Endothelial cell of umbilical vein (primary cell): Measurements from ENCODE around the gene OTUB1. TPM values are rescaled to one million over a fixed set of nuclear protein-coding genes. Genes with fewer than 3 reads are reported as not detected.

Experiments
- BruUV-seq: library from RNA; stranded (reverse); fragments of 400-500 nt; replicated peaks from 2 replicates; lab custom pipeline; 2021; lab: Mats Ljungman, UMichigan
- CTCF ChIA-PET: fragments of 300-600, 350-600 bp; sonication (Branson Sonifier 250); formaldehyde crosslinking; loops from one replicate; lab custom pipeline; 2021; ENCODE audit warnings: antibody characterized with exemption, inconsistent platforms; lab: Charles Lee
- POLR2A ChIA-PET: fragments of 300-600, 350-600 bp; sonication (Branson Sonifier 250); formaldehyde crosslinking; loops from one replicate; lab custom pipeline; 2021; ENCODE audit warnings: antibody characterized with exemption, inconsistent platforms; lab: Charles Lee
- DNase-seq: peaks from one replicate; pipeline ENCODE4 v3.0.0-alpha.2; 2011; ENCODE audit warnings: low read depth, low spot score
- FAIRE-seq: peaks from 2 replicates; lab custom pipeline; 2011; peaks lifted over from hg19 to GRCh38; lab: Jason Lieb, UNC
- H2AFZ ChIP-seq: 2 replicates; pipeline ENCODE4 v1.6.0; 2012; ENCODE audit warnings: low read depth, low read length, control low read depth, inconsistent platforms
- H3K27ac ChIP-seq: 2 replicates; pipeline ENCODE4 v1.5.1; 2011; ENCODE audit warnings: low read depth, mild to moderate bottlenecking, control low read depth, low read length, moderate library complexity; ENCODE audit not compliant: insufficient read depth
- H3K27me3 ChIP-seq, 2 experiments: 2 replicates each; pipeline versions ENCODE4 v1.6.0 to v1.6.1; 2011; ENCODE audit warnings: low read length in 2 of 2, mixed read lengths in 1 of 2; ENCODE audit not compliant: control insufficient read depth in 2 of 2, insufficient read depth in 2 of 2
- H3K36me3 ChIP-seq, 2 experiments: 2 replicates in 1 of 2; 3 replicates in 1 of 2; pipeline ENCODE4 v1.5.1; 2011; ENCODE audit warnings: low read length in 2 of 2, mild to moderate bottlenecking in 1 of 2, moderate library complexity in 1 of 2; ENCODE audit not compliant: control insufficient read depth in 2 of 2, insufficient read depth in 2 of 2; ENCODE audit errors: extremely low read depth in 1 of 2
- H3K4me1 ChIP-seq: 3 replicates; pipeline ENCODE4 v1.5.1; 2011; ENCODE audit warnings: mild to moderate bottlenecking, low read length; ENCODE audit not compliant: control insufficient read depth, insufficient read depth; ENCODE audit errors: extremely low read depth
- H3K4me2 ChIP-seq: 2 replicates; pipeline ENCODE4 v1.6.1; 2011; ENCODE audit warnings: low read length, control low read depth, mixed read lengths; ENCODE audit not compliant: insufficient read depth
- H3K4me3 ChIP-seq, 3 experiments: fragments of 200-600 bp in 1 of 3; sonication (generic), shearing (Covaris generic) in 1 of 3; replicated peaks in 1 of 3; 2 replicates each; pipeline ENCODE4 v1.5.1; 2011 to 2016; ENCODE audit warnings: control low read depth in 3 of 3, low read length in 3 of 3, mild to moderate bottlenecking in 2 of 3, inconsistent platforms in 1 of 3, low read depth in 1 of 3, moderate library complexity in 1 of 3; ENCODE audit not compliant: insufficient read depth in 1 of 3
- H3K79me2 ChIP-seq: 2 replicates; pipeline ENCODE4 v1.6.0; 2012; ENCODE audit warnings: low read length, inconsistent platforms; ENCODE audit not compliant: control insufficient read depth, insufficient read depth
- H3K9ac ChIP-seq: replicated peaks from 2 replicates; pipeline ENCODE3; 2011; ENCODE audit warnings: low read length, control low read depth; ENCODE audit not compliant: insufficient read depth; ENCODE audit errors: extremely low read depth
- H3K9me1 ChIP-seq: replicated peaks from 3 replicates; pipeline ENCODE4 v1.6.0; 2011; ENCODE audit warnings: mild to moderate bottlenecking, low read length; ENCODE audit not compliant: control insufficient read depth, insufficient read depth; ENCODE audit errors: extremely low read depth
- H3K9me3 ChIP-seq: replicated peaks from 2 replicates; pipeline ENCODE4 v1.5.1; 2012; ENCODE audit warnings: low read length, inconsistent platforms; ENCODE audit not compliant: control insufficient read depth, insufficient read depth
- H4K20me1 ChIP-seq: replicated peaks from 2 replicates; pipeline ENCODE3; 2011; ENCODE audit warnings: mild to moderate bottlenecking, low read length; ENCODE audit not compliant: control insufficient read depth, insufficient read depth; ENCODE audit errors: extremely low read depth
- CTCF ChIP-seq, 2 donors: IDR thresholded peaks; 1 replicate in 1 of 2; 2 replicates in 1 of 2; pipeline ENCODE4 v1.5.1; 2011; ENCODE audit warnings: low read length in 2 of 2, mild to moderate bottlenecking in 2 of 2, moderate library complexity in 2 of 2, control low read depth in 1 of 2, inconsistent platforms in 1 of 2, low read depth in 1 of 2; ENCODE audit not compliant: insufficient read depth in 1 of 2; ENCODE audit errors: extremely low read depth in 1 of 2
- EZH2 ChIP-seq: IDR thresholded peaks from 2 replicates; pipeline ENCODE4 v1.6.1; 2012; ENCODE audit warnings: borderline replicate concordance, low read depth, mild to moderate bottlenecking, moderate library complexity, low read length, inconsistent platforms; ENCODE audit not compliant: severe bottlenecking
- FOS ChIP-seq: IDR thresholded peaks from 2 replicates; pipeline ENCODE4 v1.6.1; 2011; ENCODE audit warnings: mild to moderate bottlenecking, low read length, moderate library complexity, borderline replicate concordance; ENCODE audit not compliant: insufficient read depth
- GATA2 ChIP-seq: IDR thresholded peaks from 2 replicates; pipeline ENCODE4 v1.7.0; 2011; ENCODE audit warnings: low read depth, mild to moderate bottlenecking, moderate library complexity, mixed read lengths, low read length; ENCODE audit not compliant: insufficient read length, insufficient read depth
- JUN ChIP-seq: IDR thresholded peaks from 2 replicates; pipeline ENCODE4 v1.6.1; 2011; ENCODE audit warnings: borderline replicate concordance, low read depth; ENCODE audit not compliant: insufficient read length, insufficient read depth
- MAX ChIP-seq: IDR thresholded peaks from 2 replicates; pipeline ENCODE4 v1.6.1; 2011; ENCODE audit not compliant: insufficient read depth, insufficient read length
- MYC ChIP-seq: IDR thresholded peaks from one replicate; pipeline ENCODE4 v1.6.1; 2011; ENCODE audit warnings: mild to moderate bottlenecking, low read depth, low read length
- POLR2A ChIP-seq: IDR thresholded peaks from 2 replicates; pipeline ENCODE4 v1.6.1; 2012; ENCODE audit warnings: low read depth, mild to moderate bottlenecking, control low read depth, low read length
- POLR2AphosphoS5 ChIP-seq: IDR thresholded peaks from 2 replicates; pipeline ENCODE4 v1.6.1; 2012; ENCODE audit warnings: low read depth, mild to moderate bottlenecking, control low read depth, low read length, moderate library complexity; ENCODE audit not compliant: insufficient read depth
- dilution Hi-C: fragments of 300-500 bp; cut with MboI; formaldehyde crosslinking; loops from one replicate; pipeline ENCODE4 v1.15.0; 2019; ENCODE audit warnings: low sequenced_read_pairs; ENCODE audit not compliant: extremely low pct_ligation_motif_present
- intact Hi-C: fragments of 100-400 bp; cut with micrococcal nuclease; formaldehyde crosslinking; loops from one replicate; pipeline ENCODE4 v1.10.0; 2022
- polyA plus RNA-seq, 4 experiments: library from polyadenylated mRNA; depleted of rRNA in 3 of 4; stranded (reverse) in 3 of 4; unstranded in 1 of 4; fragments of >200 nt; gene quantifications; 2 replicates each; pipeline versions ENCODE4 v1.2.1 to v1.2.3, GENCODE V29; 2011 to 2012; ENCODE audit warnings: missing spikeins in 1 of 4
- total RNA-seq: library from RNA; stranded (reverse); gene quantifications from 2 replicates; pipeline ENCODE4 v1.2.3, GENCODE V29; 2021

Gene OTUB1
- total and polyA plus RNA-seq, 2 donors (not counting 3 experiments of a cell fraction or from before 2014, with no cell fraction given), result 81.9 to 256 TPM

- Histone ChIP-seq H3K9ac (no peak overlapping the region), H3K9me1 (no peaks in the 10 kb centered on the region), H3K79me2 (no peaks in the 10 kb centered on the region), H3K27me3 (no peaks in the 10 kb centered on the region), H2AFZ (no peak overlapping the region), H3K36me3 (no peaks in the 10 kb centered on the region), H3K4me2 (no peak overlapping the region), H3K27ac (no peak overlapping the region), H3K4me3 (no peak overlapping the region), H3K4me1 (no peaks in the 10 kb centered on the region), H3K9me3 (no peaks in the 10 kb centered on the region), H4K20me1 (no peaks in the 10 kb centered on the region)
- CTCF ChIA-PET, result interaction anchor here (0.8 to 1.2 kb wide), 4 partner anchors 8 to 27 kb away, joined by 3 to 6 read pairs (median 3); no protein-coding TSS in a partner anchor
- dilution Hi-C loops (no loop called here), intact Hi-C loops (no loop called here)
- TF ChIP-seq POLR2A (no peak), CTCF (IDR thresholded peaks at IDR 0.05; ENCODE audit: extremely low read depth in 1 of 2, insufficient read depth in 1 of 2, low read depth in 1 of 2, low read length in 2 of 2) (no peak), GATA2 (no peak), MYC (no peak), FOS (no peak), MAX (no peak), JUN (no peak), POLR2AphosphoS5 (no peak), EZH2 (no peak)
- no peak for DNase-seq
- POLR2A ChIA-PET, result interaction anchor here (0.6 kb wide), 1 partner anchor 49 kb away, joined by 4 read pairs; no protein-coding TSS in a partner anchor
- FAIRE-seq, result no peak
- BruUV-seq, result no TSS peak
Observed at GRCh38 chr11:64022125-64022784, 36.0 kb downstream of the OTUB1 start.
